Liver (tissue), 9 donors: Measurements from ENCODE around the gene ITPRID2. TPM values are rescaled to one million over a fixed set of nuclear protein-coding genes. Genes with fewer than 3 reads are reported as not detected.

Source experiments
- DNase-seq: peaks from one replicate; pipeline ENCODE4 v3.0.0-alpha.2; 2017; ENCODE audit warnings: low spot score
- H3K27ac ChIP-seq, 2 donors: one replicate each; pipeline ENCODE4 v1.7.0; 2013; ENCODE audit warnings: inconsistent platforms in 2 of 2, low read length in 2 of 2, control low read depth in 1 of 2, low read depth in 1 of 2, mild to moderate bottlenecking in 1 of 2
- H3K27me3 ChIP-seq, 4 donors: one replicate each; pipeline versions ENCODE4 v1.6.1 to v1.7.0; 2013; ENCODE audit warnings: low read length in 3 of 4, inconsistent platforms in 1 of 4, mild to moderate bottlenecking in 1 of 4, moderate library complexity in 1 of 4; ENCODE audit not compliant: control insufficient read depth in 4 of 4, insufficient read depth in 4 of 4
- H3K36me3 ChIP-seq, 4 donors: one replicate each; pipeline versions ENCODE4 v1.6.1 to v1.7.0; 2013; ENCODE audit warnings: low read length in 3 of 4, mild to moderate bottlenecking in 3 of 4, low read depth in 1 of 4, moderate library complexity in 1 of 4; ENCODE audit not compliant: control insufficient read depth in 4 of 4, insufficient read depth in 3 of 4
- H3K4me1 ChIP-seq, 4 donors: one replicate each; pipeline versions ENCODE4 v1.6.1 to v1.7.0; 2013; ENCODE audit warnings: low read length in 3 of 4, mild to moderate bottlenecking in 3 of 4, moderate library complexity in 1 of 4; ENCODE audit not compliant: control insufficient read depth in 4 of 4, insufficient read depth in 4 of 4
- H3K4me3 ChIP-seq, 3 donors: one replicate each; pipeline versions ENCODE4 v1.6.1 to v1.7.0; 2013; ENCODE audit warnings: low read length in 3 of 3, control low read depth in 1 of 3, low read depth in 1 of 3, mild to moderate bottlenecking in 1 of 3
- H3K9ac ChIP-seq, 2 donors: one replicate each; pipeline ENCODE4 v1.7.0; 2013; ENCODE audit warnings: low read length in 2 of 2, mild to moderate bottlenecking in 2 of 2, moderate library complexity in 2 of 2, control low read depth in 1 of 2, low read depth in 1 of 2
- H3K9me3 ChIP-seq, 4 donors: one replicate each; pipeline versions ENCODE4 v1.6.1 to v1.7.0; 2013; ENCODE audit warnings: low read length in 3 of 4; ENCODE audit not compliant: control insufficient read depth in 4 of 4
- CTCF ChIP-seq: fragments of 150-350 bp; IDR thresholded peaks from 2 replicates; pipeline ENCODE4 v1.5.1; 2017; ENCODE audit warnings: improper control_type of control experiment, low read depth, low read length; ENCODE audit not compliant: missing input control
- EGR1 ChIP-seq, 2 donors: IDR thresholded peaks; 2 replicates each; pipeline ENCODE4 v1.6.1; 2016 to 2018; ENCODE audit warnings: antibody characterized with exemption in 2 of 2, low read depth in 2 of 2
- FOXA1 ChIP-seq: IDR thresholded peaks from 2 replicates; pipeline ENCODE4 v1.6.1; 2016; ENCODE audit warnings: antibody characterized with exemption
- FOXA2 ChIP-seq: IDR thresholded peaks from 2 replicates; pipeline ENCODE4 v1.6.1; 2016; ENCODE audit warnings: antibody characterized with exemption
- GABPA ChIP-seq, 2 donors: IDR thresholded peaks in 1 of 2; conservative IDR thresholded peaks in 1 of 2; 2 replicates each; pipeline ENCODE4 v1.6.1; 2016; ENCODE audit warnings: antibody characterized with exemption in 2 of 2, mild to moderate bottlenecking in 1 of 2, moderate library complexity in 1 of 2
- HNF4A ChIP-seq, 2 donors: conservative IDR thresholded peaks; 2 replicates each; pipeline ENCODE4 v1.6.1; 2016; ENCODE audit warnings: antibody characterized with exemption in 2 of 2, mild to moderate bottlenecking in 2 of 2
- HNF4G ChIP-seq: IDR thresholded peaks from 2 replicates; pipeline ENCODE4 v1.6.1; 2016; ENCODE audit warnings: antibody characterized with exemption
- JUND ChIP-seq, 2 donors: IDR thresholded peaks; 2 replicates each; pipeline ENCODE4 v1.6.1; 2016; ENCODE audit warnings: antibody characterized with exemption in 2 of 2
- MAX ChIP-seq: IDR thresholded peaks from 2 replicates; pipeline ENCODE4 v1.6.1; 2016; ENCODE audit warnings: antibody characterized with exemption
- NR2F2 ChIP-seq: IDR thresholded peaks from 2 replicates; pipeline ENCODE4 v1.6.1; 2016; ENCODE audit warnings: antibody characterized with exemption
- RAD21 ChIP-seq, 2 donors: IDR thresholded peaks; 2 replicates each; pipeline ENCODE4 v1.6.1; 2016; ENCODE audit warnings: antibody characterized with exemption in 2 of 2, mild to moderate bottlenecking in 2 of 2
- RXRA ChIP-seq, 2 donors: IDR thresholded peaks; 2 replicates each; pipeline ENCODE4 v1.6.1; 2017 to 2018; ENCODE audit warnings: antibody characterized with exemption in 2 of 2, mild to moderate bottlenecking in 1 of 2
- SP1 ChIP-seq: IDR thresholded peaks from 2 replicates; pipeline ENCODE4 v1.6.1; 2018; ENCODE audit warnings: antibody characterized with exemption, mild to moderate bottlenecking
- TAF1 ChIP-seq: conservative IDR thresholded peaks from 2 replicates; pipeline ENCODE4 v1.6.1; 2016; ENCODE audit warnings: antibody characterized with exemption, mild to moderate bottlenecking
- YY1 ChIP-seq: IDR thresholded peaks from 2 replicates; pipeline ENCODE4 v1.6.1; 2016; ENCODE audit warnings: antibody characterized with exemption, mild to moderate bottlenecking
- WGBS: extraction: QIAGEN DNeasy Blood & Tissue Kit; methylation state at CpG from one replicate; pipeline ENCODE4 v1.1.7; 2013; 5-methylcytosine and 5-hydroxymethylcytosine counted together
- polyA plus RNA-seq, 2 donors: library from polyadenylated mRNA; stranded (reverse) in 1 of 2; unstranded in 1 of 2; fragments of 200-250 nt in 1 of 2; fragments of >200 nt in 1 of 2; fragmentation: Nextera tagmentation in 1 of 2; extraction: Ambion mirVana in 1 of 2; gene quantifications; one replicate each; pipeline versions ENCODE4 v1.2.1 to v1.2.3, GENCODE V29; 2013 to 2015
- total RNA-seq, 2 donors: library from RNA; depleted of rRNA; stranded (reverse); fragments of >200 nt; gene quantifications; one replicate each; pipeline ENCODE4 v1.2.3, GENCODE V29; 2014
- TF ChIP-seq, protein P1 (sequence below): IDR thresholded peaks from 2 replicates; pipeline ENCODE4 v1.6.1; 2016; ENCODE audit warnings: antibody characterized with exemption
- TF ChIP-seq, protein P2 (sequence below): IDR thresholded peaks from 2 replicates; pipeline ENCODE4 v1.6.1; 2016; ENCODE audit warnings: antibody characterized with exemption
- TF ChIP-seq, protein P3 (sequence below): IDR thresholded peaks from 2 replicates; pipeline ENCODE4 v1.6.1; 2016; ENCODE audit warnings: antibody characterized with exemption, mild to moderate bottlenecking
- donor health status: healthy.
- donor health status: healthy.
- donor health status: healthy.
- donor health status: healthy.
- donor health status: healthy.

The ITPRID2 gene
- total and polyA plus RNA-seq, 4 donors: 31.2 to 145 (median 55.1) TPM

GRCh38 chr2:181894381-181894780 is 2.9 kb downstream of the ITPRID2 start:
- H3K4me3 ChIP-seq: peak overlapping the region; percentile 8 to 25 (median 24)
- H3K27ac ChIP-seq: no peak overlapping the region
- WGBS: 69% methylated on average over 3 of the region's 3 CpGs
- DNase-seq: no peak
- no peaks in the 10 kb centered on the region for H3K27me3 ChIP-seq
- peaks cover 0 to 8% (median 4%) of the 10 kb centered on the region in 4 donors for H3K36me3 ChIP-seq
- peaks cover 6 to 53% (median 31%) of the 10 kb centered on the region in 4 donors for H3K4me1 ChIP-seq
- no peak for TF ChIP-seq JUND (IDR thresholded peaks at IDR 0.05)
- no peaks in the 10 kb centered on the region for H3K9me3 ChIP-seq
- H3K9ac ChIP-seq: peak overlapping the region in 1 of 2 donors; percentile 57

DNA sequence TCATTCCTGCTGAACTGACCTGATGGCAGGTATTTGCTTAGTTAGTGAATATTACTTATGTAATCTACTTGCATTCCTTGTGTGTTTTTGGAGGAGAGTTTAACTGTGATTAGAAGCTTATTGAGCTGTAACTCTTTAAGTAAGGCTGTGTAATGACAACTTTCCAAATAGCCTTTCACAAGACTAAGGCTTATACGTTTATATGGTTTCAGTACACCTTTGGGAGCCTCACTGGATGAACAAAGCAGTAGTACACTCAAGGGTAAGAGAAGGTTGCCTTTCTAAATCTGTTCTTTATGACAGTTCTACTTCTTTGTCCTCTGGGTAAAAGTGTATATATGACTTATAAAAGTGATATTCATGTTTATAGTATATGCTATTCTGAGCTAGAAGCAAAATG is 4.3 kb downstream of the ITPRID2 start:
- Histone ChIP-seq H3K36me3 (peaks cover 0 to 19% (median 9%) of the 10 kb centered on the region in 4 donors), H3K27ac (no peak overlapping the region), H3K4me3 (no peak overlapping the region), H3K4me1 (peaks cover 5 to 58% (median 39%) of the 10 kb centered on the region in 4 donors), H3K27me3 (no peaks in the 10 kb centered on the region), H3K9me3 (no peaks in the 10 kb centered on the region), H3K9ac (no peak overlapping the region)
- 17% methylated on average over 1 of the region's 1 CpG for WGBS
- no peak for TF ChIP-seq SP1
- no peak for TF ChIP-seq FOXA1
- no peak for TF ChIP-seq EGR1 (IDR thresholded peaks at IDR 0.05; ENCODE audit: low read depth in 2 of 2)
- TF ChIP-seq HNF4A (conservative IDR thresholded peaks at IDR 0.05): no peak
- TF ChIP-seq YY1: no peak
- TF ChIP-seq, protein P1, sequence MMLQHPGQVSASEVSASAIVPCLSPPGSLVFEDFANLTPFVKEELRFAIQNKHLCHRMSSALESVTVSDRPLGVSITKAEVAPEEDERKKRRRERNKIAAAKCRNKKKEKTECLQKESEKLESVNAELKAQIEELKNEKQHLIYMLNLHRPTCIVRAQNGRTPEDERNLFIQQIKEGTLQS: no peak
- TF ChIP-seq FOXA2: no peak
- TF ChIP-seq NR2F2: no peak
- no peak for TF ChIP-seq MAX
- no peak for TF ChIP-seq RAD21 (IDR thresholded peaks at IDR 0.05)
- TF ChIP-seq CTCF: no peak
- TF ChIP-seq, protein P2, sequence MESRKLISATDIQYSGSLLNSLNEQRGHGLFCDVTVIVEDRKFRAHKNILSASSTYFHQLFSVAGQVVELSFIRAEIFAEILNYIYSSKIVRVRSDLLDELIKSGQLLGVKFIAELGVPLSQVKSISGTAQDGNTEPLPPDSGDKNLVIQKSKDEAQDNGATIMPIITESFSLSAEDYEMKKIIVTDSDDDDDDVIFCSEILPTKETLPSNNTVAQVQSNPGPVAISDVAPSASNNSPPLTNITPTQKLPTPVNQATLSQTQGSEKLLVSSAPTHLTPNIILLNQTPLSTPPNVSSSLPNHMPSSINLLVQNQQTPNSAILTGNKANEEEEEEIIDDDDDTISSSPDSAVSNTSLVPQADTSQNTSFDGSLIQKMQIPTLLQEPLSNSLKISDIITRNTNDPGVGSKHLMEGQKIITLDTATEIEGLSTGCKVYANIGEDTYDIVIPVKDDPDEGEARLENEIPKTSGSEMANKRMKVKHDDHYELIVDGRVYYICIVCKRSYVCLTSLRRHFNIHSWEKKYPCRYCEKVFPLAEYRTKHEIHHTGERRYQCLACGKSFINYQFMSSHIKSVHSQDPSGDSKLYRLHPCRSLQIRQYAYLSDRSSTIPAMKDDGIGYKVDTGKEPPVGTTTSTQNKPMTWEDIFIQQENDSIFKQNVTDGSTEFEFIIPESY: no peak
- no peak for TF ChIP-seq HNF4G
- no peak for TF ChIP-seq RXRA (IDR thresholded peaks at IDR 0.05)
- TF ChIP-seq, protein P3, sequence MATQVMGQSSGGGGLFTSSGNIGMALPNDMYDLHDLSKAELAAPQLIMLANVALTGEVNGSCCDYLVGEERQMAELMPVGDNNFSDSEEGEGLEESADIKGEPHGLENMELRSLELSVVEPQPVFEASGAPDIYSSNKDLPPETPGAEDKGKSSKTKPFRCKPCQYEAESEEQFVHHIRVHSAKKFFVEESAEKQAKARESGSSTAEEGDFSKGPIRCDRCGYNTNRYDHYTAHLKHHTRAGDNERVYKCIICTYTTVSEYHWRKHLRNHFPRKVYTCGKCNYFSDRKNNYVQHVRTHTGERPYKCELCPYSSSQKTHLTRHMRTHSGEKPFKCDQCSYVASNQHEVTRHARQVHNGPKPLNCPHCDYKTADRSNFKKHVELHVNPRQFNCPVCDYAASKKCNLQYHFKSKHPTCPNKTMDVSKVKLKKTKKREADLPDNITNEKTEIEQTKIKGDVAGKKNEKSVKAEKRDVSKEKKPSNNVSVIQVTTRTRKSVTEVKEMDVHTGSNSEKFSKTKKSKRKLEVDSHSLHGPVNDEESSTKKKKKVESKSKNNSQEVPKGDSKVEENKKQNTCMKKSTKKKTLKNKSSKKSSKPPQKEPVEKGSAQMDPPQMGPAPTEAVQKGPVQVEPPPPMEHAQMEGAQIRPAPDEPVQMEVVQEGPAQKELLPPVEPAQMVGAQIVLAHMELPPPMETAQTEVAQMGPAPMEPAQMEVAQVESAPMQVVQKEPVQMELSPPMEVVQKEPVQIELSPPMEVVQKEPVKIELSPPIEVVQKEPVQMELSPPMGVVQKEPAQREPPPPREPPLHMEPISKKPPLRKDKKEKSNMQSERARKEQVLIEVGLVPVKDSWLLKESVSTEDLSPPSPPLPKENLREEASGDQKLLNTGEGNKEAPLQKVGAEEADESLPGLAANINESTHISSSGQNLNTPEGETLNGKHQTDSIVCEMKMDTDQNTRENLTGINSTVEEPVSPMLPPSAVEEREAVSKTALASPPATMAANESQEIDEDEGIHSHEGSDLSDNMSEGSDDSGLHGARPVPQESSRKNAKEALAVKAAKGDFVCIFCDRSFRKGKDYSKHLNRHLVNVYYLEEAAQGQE: no peak
- no peak for TF ChIP-seq GABPA (IDR thresholded peaks at IDR 0.05 in 1 of 2, conservative IDR thresholded peaks at IDR 0.05 in 1 of 2)
- no peak for TF ChIP-seq TAF1
- TF ChIP-seq JUND (IDR thresholded peaks at IDR 0.05): no peak
- DNase-seq: no peak
